NT2/D1 (cell line): ENCODE data around the gene DYNC1H1.

Experiments
- SUZ12 ChIP-seq: IDR thresholded peaks from 2 replicates; pipeline ENCODE4 v1.6.1; 2011; ENCODE audit not compliant: insufficient read length, insufficient read depth; ENCODE audit errors: extremely low read depth
- YY1 ChIP-seq: IDR thresholded peaks from 2 replicates; pipeline ENCODE4 v1.6.1; 2011; ENCODE audit not compliant: insufficient read length, insufficient read depth
- ZNF274 ChIP-seq: IDR thresholded peaks from 2 replicates; pipeline ENCODE4 v1.6.1; 2011; ENCODE audit warnings: mild to moderate bottlenecking, low read depth, low read length

GRCh38 chr14:102071283-102071998, 107.1 kb downstream of the DYNC1H1 start:
- no peak for TF ChIP-seq YY1
- TF ChIP-seq SUZ12: no peak
- no peak for TF ChIP-seq ZNF274
